Measurements from ENCODE around the gene RERE. TPM values are rescaled to one million over a fixed set of nuclear protein-coding genes. Genes with fewer than 3 reads are reported as not detected.
"Not testable (repeated sequence)": the region's sequence is repeated elsewhere in the genome, so short reads cannot be mapped to it uniquely, and the experiment has no call there.

RERE gene
- total and polyA plus RNA-seq, 7 donors = 19.2 to 148 (median 90.6) TPM

GRCh38 chr1:8506995-8507615 is 310.3 kb downstream of the RERE start:
- DNase-seq = no peak

GRCh38 chr1:8506456-8506855 is 311.0 kb downstream of the RERE start:
- peak overlapping the region in 1 of 4 donors; percentile 13 for H3K27ac ChIP-seq
- no peaks in the 10 kb centered on the region for H3K27me3 ChIP-seq
- H3K36me3 ChIP-seq = peaks cover 0 to 11% (median 3%) of the 10 kb centered on the region in 4 donors
- intact Hi-C loops (cut with DNase I) = no loop called here
- DNase-seq = no peak
- no peak overlapping the region for H3K4me3 ChIP-seq
- no peaks in the 10 kb centered on the region for H3K9me3 ChIP-seq
- WGBS, 2 donors = 86 to 88% methylated on average over 1 of the region's 1 CpG
- peaks cover 0 to 22% (median 21%) of the 10 kb centered on the region in 4 donors for H3K4me1 ChIP-seq
- TF ChIP-seq POLR2AphosphoS5 (IDR thresholded peaks at IDR 0.05) (no peak), EP300 (IDR thresholded peaks at IDR 0.05) (no peak), POLR2A (IDR thresholded peaks at IDR 0.05) (no peak), CTCF (IDR thresholded peaks at IDR 0.05) (no peak)

More at GRCh38 chr1:8506995-8507615, 310.3 kb downstream of the RERE start:
- intact Hi-C loops (cut with DNase I) = no loop called here
- Histone ChIP-seq H3K36me3 (peaks cover 0 to 11% (median 3%) of the 10 kb centered on the region in 4 donors), H3K4me3 (no peak overlapping the region), H3K27me3 (no peaks in the 10 kb centered on the region), H3K4me1 (peaks cover 0 to 24% (median 22%) of the 10 kb centered on the region in 4 donors), H3K9me3 (no peaks in the 10 kb centered on the region), H3K27ac (peak overlapping the region in 3 of 4 donors; percentile 14 to 29 (median 24))
- 88 to 90% methylated on average over 11 of the region's 11 CpGs for WGBS, 2 donors
- TF ChIP-seq EP300 (IDR thresholded peaks at IDR 0.05) = no peak
- no peak for TF ChIP-seq POLR2A (IDR thresholded peaks at IDR 0.05)
- no peak for TF ChIP-seq POLR2AphosphoS5 (IDR thresholded peaks at IDR 0.05)
- no peak for TF ChIP-seq CTCF (IDR thresholded peaks at IDR 0.05)

- Histone ChIP-seq H3K4me3 (no peak overlapping the region), H3K4me1 (no peaks in the 10 kb centered on the region), H3K9me3 (no peaks in the 10 kb centered on the region), H3K36me3 (peaks cover 0 to 11% (median 3%) of the 10 kb centered on the region in 4 donors), H3K27ac (no peak overlapping the region), H3K27me3 (no peaks in the 10 kb centered on the region)
- WGBS, 2 donors = 94% methylated on average over 2 of the region's 2 CpGs
- no peak for DNase-seq
- TF ChIP-seq EP300 (IDR thresholded peaks at IDR 0.05) (no peak), POLR2A (IDR thresholded peaks at IDR 0.05) (no peak), POLR2AphosphoS5 (IDR thresholded peaks at IDR 0.05) (no peak), CTCF (IDR thresholded peaks at IDR 0.05) (no peak)
- intact Hi-C loops (cut with DNase I) = no loop called here
These were observed 313.6 kb downstream of the RERE start for GRCh38 chr1:8503842-8504241.

GRCh38 chr1:8502949-8503348 is 314.5 kb downstream of the RERE start:
- H3K9me3 ChIP-seq; H3K4me3 ChIP-seq; H3K27ac ChIP-seq; DNase-seq; H3K4me1 ChIP-seq; H3K27me3 ChIP-seq; intact Hi-C loops (cut with DNase I): not testable (repeated sequence)
- WGBS, 2 donors = 92 to 94% methylated on average over 2 to 4 of the region's 4 CpGs
- H3K36me3 ChIP-seq = peaks cover 0 to 11% (median 3%) of the 10 kb centered on the region in 4 donors

DNA sequence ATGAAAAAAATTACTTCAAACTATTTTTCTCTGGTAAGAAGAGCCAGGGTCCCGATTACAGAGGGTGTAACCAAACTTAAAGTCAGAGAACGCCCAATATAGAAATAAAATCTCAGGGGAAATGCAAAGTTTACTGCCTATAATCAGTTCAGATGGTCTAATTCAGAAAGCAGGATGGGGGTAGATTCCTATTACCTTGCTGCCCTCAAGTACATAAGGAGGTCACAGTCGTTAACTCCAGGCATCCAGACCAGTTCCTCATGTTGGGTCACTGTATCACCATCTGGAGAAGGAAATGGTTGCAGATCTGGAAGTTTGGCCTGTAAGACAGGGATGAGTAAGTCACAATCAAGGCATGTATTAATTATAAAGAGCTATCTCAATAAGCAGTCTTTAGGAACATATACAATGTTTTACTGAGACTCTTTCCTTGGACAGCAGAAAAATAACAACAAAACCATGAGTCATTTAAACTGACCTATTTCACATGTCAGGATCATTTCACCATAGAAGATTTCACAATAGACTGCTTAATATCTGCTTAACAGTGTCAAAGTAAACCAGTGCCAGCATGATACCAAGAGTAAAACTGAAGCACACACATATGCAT is 320.1 kb downstream of the RERE start:
- no peak for DNase-seq
- peaks cover 0 to 4% (median 0%) of the 10 kb centered on the region in 4 donors for H3K4me1 ChIP-seq
- H3K9me3 ChIP-seq = no peaks in the 10 kb centered on the region
- peak; percentile 8 to 56 (median 45) for TF ChIP-seq POLR2AphosphoS5 (IDR thresholded peaks at IDR 0.05)
- no peak for TF ChIP-seq CTCF (IDR thresholded peaks at IDR 0.05)
- intact Hi-C loops (cut with DNase I) = no loop called here
- WGBS, 2 donors = 47 to 64% methylated on average over 3 of the region's 3 CpGs
- peak overlapping the region in 3 of 4 donors; percentile 15 to 63 (median 54) for H3K27ac ChIP-seq
- peaks cover 0 to 45% (median 11%) of the 10 kb centered on the region in 4 donors for H3K36me3 ChIP-seq
- no peak overlapping the region for H3K4me3 ChIP-seq
- H3K27me3 ChIP-seq = no peaks in the 10 kb centered on the region
